Subcutaneous abdominal adipose tissue (tissue), 5 donors: ENCODE measurements around the gene DOLPP1.

Experiments
- H3K27ac ChIP-seq: one replicate; pipeline ENCODE4 v1.7.0; 2013; ENCODE audit warnings: low read depth, mild to moderate bottlenecking, inconsistent platforms, low read length, moderate library complexity
- H3K27me3 ChIP-seq, 5 donors: one replicate each; pipeline ENCODE4 v1.7.0; 2013; ENCODE audit warnings: low read length in 5 of 5, inconsistent platforms in 1 of 5; ENCODE audit not compliant: control insufficient read depth in 5 of 5, insufficient read depth in 4 of 5
- H3K36me3 ChIP-seq, 5 donors: one replicate each; pipeline ENCODE4 v1.7.0; 2013; ENCODE audit warnings: low read length in 5 of 5; ENCODE audit not compliant: control insufficient read depth in 5 of 5, insufficient read depth in 5 of 5
- H3K4me1 ChIP-seq, 5 donors: one replicate each; pipeline ENCODE4 v1.7.0; 2013; ENCODE audit warnings: low read length in 5 of 5, mild to moderate bottlenecking in 3 of 5, moderate library complexity in 1 of 5; ENCODE audit not compliant: control insufficient read depth in 5 of 5, insufficient read depth in 5 of 5
- H3K4me3 ChIP-seq, 5 donors: one replicate each; pipeline ENCODE4 v1.7.0; 2013; ENCODE audit warnings: low read length in 5 of 5, low read depth in 1 of 5
- H3K9ac ChIP-seq, 5 donors: one replicate each; pipeline ENCODE4 v1.7.0; 2013; ENCODE audit warnings: low read length in 5 of 5, mild to moderate bottlenecking in 4 of 5, moderate library complexity in 3 of 5
- H3K9me3 ChIP-seq, 5 donors: one replicate each; pipeline ENCODE4 v1.7.0; 2013; ENCODE audit warnings: low read length in 5 of 5; ENCODE audit not compliant: control insufficient read depth in 5 of 5
- donor health status: healthy.
- donor health status: healthy.
- donor health status: healthy.
- donor health status: healthy.
- donor health status: healthy.

DOLPP1 gene

GRCh38 chr9:129040113-129040643 lies 40.7 kb upstream of the DOLPP1 start:
- Histone ChIP-seq H3K27ac (no peak overlapping the region), H3K9me3 (no peaks in the 10 kb centered on the region), H3K4me3 (no peak overlapping the region), H3K9ac (no peak overlapping the region), H3K4me1 (peaks cover 7 to 31% (median 25%) of the 10 kb centered on the region in 5 donors), H3K27me3 (no peaks in the 10 kb centered on the region), H3K36me3 (peaks cover 0 to 34% (median 25%) of the 10 kb centered on the region in 5 donors)

- no peaks in the 10 kb centered on the region for H3K9me3 ChIP-seq
- peaks cover 0 to 42% (median 25%) of the 10 kb centered on the region in 5 donors for H3K36me3 ChIP-seq
- no peaks in the 10 kb centered on the region for H3K27me3 ChIP-seq
- peaks cover 7 to 18% (median 16%) of the 10 kb centered on the region in 5 donors for H3K4me1 ChIP-seq
- H3K4me3 ChIP-seq = no peak overlapping the region
- H3K27ac ChIP-seq = no peak overlapping the region
- peak overlapping the region in 1 of 5 donors; percentile 41 for H3K9ac ChIP-seq
These were observed 38.9 kb upstream of the DOLPP1 start for GRCh38 chr9:129042016-129042415.

- H3K4me3 ChIP-seq = no peak overlapping the region
- H3K9ac ChIP-seq = no peak overlapping the region
- no peaks in the 10 kb centered on the region for H3K9me3 ChIP-seq
- peaks cover 0 to 48% (median 33%) of the 10 kb centered on the region in 5 donors for H3K36me3 ChIP-seq
- no peaks in the 10 kb centered on the region for H3K27me3 ChIP-seq
- peaks cover 0 to 12% (median 7%) of the 10 kb centered on the region in 5 donors for H3K4me1 ChIP-seq
- H3K27ac ChIP-seq = no peak overlapping the region
These were observed 28.3 kb upstream of the DOLPP1 start for GRCh38 chr9:129052592-129052991.

GRCh38 chr9:129053020-129053419 lies 27.9 kb upstream of the DOLPP1 start:
- no peak overlapping the region for H3K27ac ChIP-seq
- peaks cover 0 to 12% (median 7%) of the 10 kb centered on the region in 5 donors for H3K4me1 ChIP-seq
- H3K36me3 ChIP-seq = peaks cover 0 to 50% (median 32%) of the 10 kb centered on the region in 5 donors
- H3K27me3 ChIP-seq = no peaks in the 10 kb centered on the region
- H3K4me3 ChIP-seq = no peak overlapping the region
- no peak overlapping the region for H3K9ac ChIP-seq
- H3K9me3 ChIP-seq = no peaks in the 10 kb centered on the region

GRCh38 chr9:129054163-129054851 lies 26.6 kb upstream of the DOLPP1 start:
- Histone ChIP-seq H3K9ac (no peak overlapping the region), H3K36me3 (peaks cover 0 to 46% (median 26%) of the 10 kb centered on the region in 5 donors), H3K9me3 (no peaks in the 10 kb centered on the region)

GRCh38 chr9:129058965-129059795 lies 21.7 kb upstream of the DOLPP1 start:
- no peak overlapping the region for H3K9ac ChIP-seq
- H3K4me3 ChIP-seq = no peak overlapping the region
- no peaks in the 10 kb centered on the region for H3K9me3 ChIP-seq
- H3K27me3 ChIP-seq = no peaks in the 10 kb centered on the region
- peaks cover 0 to 7% (median 0%) of the 10 kb centered on the region in 5 donors for H3K4me1 ChIP-seq
- no peak overlapping the region for H3K27ac ChIP-seq
- peaks cover 0 to 68% (median 46%) of the 10 kb centered on the region in 5 donors for H3K36me3 ChIP-seq

More at GRCh38 chr9:129054163-129054851, 26.6 kb upstream of the DOLPP1 start:
- H3K27me3 ChIP-seq = no peaks in the 10 kb centered on the region
- H3K27ac ChIP-seq = no peak overlapping the region
- no peak overlapping the region for H3K4me3 ChIP-seq
- H3K4me1 ChIP-seq = peaks cover 0 to 12% (median 7%) of the 10 kb centered on the region in 5 donors

GRCh38 chr9:129059796-129060785 lies 20.8 kb upstream of the DOLPP1 start:
- H3K27ac ChIP-seq = no peak overlapping the region
- H3K4me1 ChIP-seq = peaks cover 0 to 7% (median 0%) of the 10 kb centered on the region in 5 donors
- peaks cover 0 to 69% (median 47%) of the 10 kb centered on the region in 5 donors for H3K36me3 ChIP-seq
- no peaks in the 10 kb centered on the region for H3K9me3 ChIP-seq
- no peaks in the 10 kb centered on the region for H3K27me3 ChIP-seq
- no peak overlapping the region for H3K4me3 ChIP-seq
- H3K9ac ChIP-seq = no peak overlapping the region

- Histone ChIP-seq H3K9me3 (no peaks in the 10 kb centered on the region), H3K36me3 (peaks cover 0 to 78% (median 52%) of the 10 kb centered on the region in 5 donors), H3K4me1 (peaks cover 0 to 7% (median 0%) of the 10 kb centered on the region in 5 donors), H3K9ac (no peak overlapping the region), H3K4me3 (no peak overlapping the region), H3K27me3 (no peaks in the 10 kb centered on the region), H3K27ac (no peak overlapping the region)
These were observed 19.9 kb upstream of the DOLPP1 start for GRCh38 chr9:129060991-129061390.

GRCh38 chr9:129063061-129063460 lies 17.9 kb upstream of the DOLPP1 start:
- Histone ChIP-seq H3K9ac (peak overlapping the region in 1 of 5 donors; percentile 35), H3K4me1 (peaks cover 0 to 7% (median 0%) of the 10 kb centered on the region in 5 donors), H3K4me3 (no peak overlapping the region), H3K27me3 (no peaks in the 10 kb centered on the region), H3K36me3 (peaks cover 0 to 79% (median 65%) of the 10 kb centered on the region in 5 donors), H3K9me3 (no peaks in the 10 kb centered on the region), H3K27ac (no peak overlapping the region)
